ENCODE data around the gene UBE2J2. TPM values are rescaled to one million over a fixed set of nuclear protein-coding genes. Genes with fewer than 3 reads are reported as not detected.

Gene UBE2J2
- total RNA-seq, 1 donor from 2014 or later, result 68.9 TPM

GRCh38 chr1:1295154-1295923 is 21.7 kb upstream of the UBE2J2 start:
- DNase-seq (ENCODE audit: low spot score), result no peak

- no peak for DNase-seq (ENCODE audit: low spot score)
These were observed 20.7 kb upstream of the UBE2J2 start for GRCh38 chr1:1294250-1294890.

- no peak for DNase-seq (ENCODE audit: low spot score)
These were observed 19.9 kb upstream of the UBE2J2 start for GRCh38 chr1:1293263-1294249.

DNA sequence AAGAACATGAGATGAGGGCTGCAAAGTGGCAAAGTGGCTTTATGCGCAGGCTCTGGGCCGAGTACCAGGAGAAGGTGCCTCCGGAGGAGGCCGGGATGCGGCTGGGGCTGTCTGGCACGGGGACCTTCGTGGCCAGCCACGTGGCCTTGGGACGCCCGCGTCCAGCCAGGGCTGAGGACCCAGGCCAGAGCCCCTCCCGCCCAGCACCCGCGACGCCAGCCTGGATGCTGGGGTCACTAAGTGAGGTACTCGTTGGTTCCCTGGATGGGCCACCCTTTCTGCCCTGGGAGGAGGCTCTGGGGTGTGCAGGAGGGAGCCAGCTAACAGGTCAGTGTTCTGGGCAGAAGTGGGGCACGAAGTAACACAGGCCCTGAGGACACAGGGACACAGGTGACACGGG is 19.2 kb upstream of the UBE2J2 start:
- no peak for DNase-seq (ENCODE audit: low spot score)

DNA sequence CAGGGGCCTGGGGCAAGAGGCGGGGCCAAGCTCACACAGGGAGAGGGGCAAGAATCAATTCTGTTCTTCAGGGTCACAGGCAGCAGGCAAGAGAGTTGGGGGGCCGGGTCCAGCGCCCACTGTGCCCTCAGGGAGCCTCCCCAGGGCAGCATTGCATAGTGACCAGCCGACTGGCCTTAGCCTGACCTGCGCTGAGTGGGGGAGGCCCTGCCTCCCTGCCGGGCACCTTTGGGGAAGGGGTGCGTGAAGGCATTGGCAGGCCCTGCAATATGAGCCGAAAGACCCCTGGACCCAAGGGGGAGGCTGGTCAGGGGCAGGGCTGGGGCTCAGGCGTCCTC is 18.8 kb upstream of the UBE2J2 start:
- no peak for DNase-seq (ENCODE audit: low spot score)

GRCh38 chr1:1291548-1292441 is 18.1 kb upstream of the UBE2J2 start:
- peak; percentile 79 for DNase-seq (ENCODE audit: low spot score)

- DNase-seq (ENCODE audit: low spot score), result no peak
These were observed 17.4 kb upstream of the UBE2J2 start for GRCh38 chr1:1291023-1291528.

- DNase-seq (ENCODE audit: low spot score), result peak; percentile 56
These were observed 16.6 kb upstream of the UBE2J2 start for GRCh38 chr1:1290238-1290731.

DNA sequence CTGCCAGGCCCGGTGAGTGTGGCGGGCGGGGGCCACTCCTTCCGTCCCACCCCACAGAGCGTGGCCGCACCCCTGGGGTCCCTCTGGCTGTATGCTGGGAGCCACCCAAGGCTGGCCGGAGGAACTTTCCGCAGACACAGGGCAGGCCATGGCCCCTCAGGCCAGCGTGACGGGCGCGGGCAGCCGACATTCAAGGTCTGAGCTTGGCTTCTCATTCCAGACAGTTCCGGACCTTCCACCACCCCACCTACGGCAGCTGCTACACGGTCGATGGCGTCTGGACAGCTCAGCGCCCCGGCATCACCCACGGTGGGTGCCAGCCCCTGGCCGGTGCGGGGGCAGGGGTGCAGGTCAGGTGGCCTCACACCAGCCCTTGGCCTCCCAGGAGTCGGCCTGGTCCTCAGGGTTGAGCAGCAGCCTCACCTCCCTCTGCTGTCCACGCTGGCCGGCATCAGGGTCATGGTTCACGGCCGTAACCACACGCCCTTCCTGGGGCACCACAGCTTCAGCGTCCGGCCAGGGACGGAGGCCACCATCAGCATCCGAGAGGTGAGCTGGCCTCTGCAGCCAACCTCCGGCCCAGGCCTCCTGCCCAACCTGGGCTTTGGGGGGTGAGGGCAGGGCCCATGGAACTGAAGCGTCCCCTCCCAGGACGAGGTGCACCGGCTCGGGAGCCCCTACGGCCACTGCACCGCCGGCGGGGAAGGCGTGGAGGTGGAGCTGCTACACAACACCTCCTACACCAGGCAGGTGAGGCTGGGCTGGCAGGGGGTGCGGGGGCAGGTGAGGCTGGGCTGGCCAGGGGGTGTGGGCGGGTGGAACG is 13.8 kb upstream of the UBE2J2 start:
- DNase-seq (ENCODE audit: low spot score), result no peak

- no peak for DNase-seq (ENCODE audit: low spot score)
These were observed 12.9 kb upstream of the UBE2J2 start for GRCh38 chr1:1286313-1287261.

DNA sequence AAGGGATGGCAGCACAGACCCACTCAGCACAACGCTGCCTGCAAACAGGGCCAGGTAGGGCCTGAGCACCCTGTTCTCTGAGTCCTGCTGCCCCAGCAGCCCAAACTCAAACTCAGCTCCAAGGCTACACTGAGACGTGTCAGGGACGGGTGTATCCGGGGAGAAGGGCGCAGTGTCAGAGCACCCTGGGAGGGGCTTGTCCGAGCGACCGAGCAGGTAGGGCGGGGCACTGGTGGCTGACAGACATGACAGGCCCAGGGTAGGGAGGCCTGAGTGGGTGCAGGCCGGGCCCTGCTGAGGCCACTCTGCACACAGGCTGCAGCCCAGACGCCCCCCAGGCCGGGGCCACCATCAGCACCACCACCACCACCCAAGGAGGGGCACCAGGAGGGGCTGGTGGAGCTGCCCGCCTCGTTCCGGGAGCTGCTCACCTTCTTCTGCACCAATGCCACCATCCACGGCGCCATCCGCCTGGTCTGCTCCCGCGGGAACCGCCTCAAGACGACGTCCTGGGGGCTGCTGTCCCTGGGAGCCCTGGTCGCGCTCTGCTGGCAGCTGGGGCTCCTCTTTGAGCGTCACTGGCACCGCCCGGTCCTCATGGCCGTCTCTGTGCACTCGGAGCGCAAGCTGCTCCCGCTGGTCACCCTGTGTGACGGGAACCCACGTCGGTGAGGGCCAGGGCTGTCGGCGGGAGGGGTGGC is 12.1 kb upstream of the UBE2J2 start:
- no peak for DNase-seq (ENCODE audit: low spot score)

DNA sequence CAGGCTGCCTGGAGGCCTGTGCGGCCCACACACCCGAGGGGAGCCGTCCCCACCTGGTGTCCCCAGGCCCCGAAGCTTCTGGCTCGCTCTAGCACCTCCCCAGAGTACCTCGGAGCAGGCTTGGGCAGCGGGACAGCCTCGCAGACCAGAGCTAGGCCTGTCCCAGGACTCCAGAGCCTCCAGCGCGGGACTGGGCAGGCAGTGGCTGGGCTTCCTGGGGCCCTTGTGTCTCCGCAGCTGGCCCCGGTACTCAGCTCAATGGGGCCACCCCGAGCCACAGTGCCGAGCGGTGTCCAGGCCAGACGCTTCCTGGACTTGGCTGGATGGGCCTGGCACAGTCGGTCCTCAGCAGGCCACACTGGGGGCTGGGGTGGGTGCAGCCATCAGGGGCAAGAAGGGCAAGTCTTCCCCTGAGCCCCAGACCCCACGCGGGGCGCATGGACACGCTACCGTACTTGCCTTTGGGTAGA is 11.5 kb upstream of the UBE2J2 start:
- no peak for DNase-seq (ENCODE audit: low spot score)

GRCh38 chr1:1284221-1285101 is 10.8 kb upstream of the UBE2J2 start:
- DNase-seq (ENCODE audit: low spot score), result no peak

- DNase-seq (ENCODE audit: low spot score), result no peak
These were observed 10.2 kb upstream of the UBE2J2 start for GRCh38 chr1:1283821-1284220.

DNA sequence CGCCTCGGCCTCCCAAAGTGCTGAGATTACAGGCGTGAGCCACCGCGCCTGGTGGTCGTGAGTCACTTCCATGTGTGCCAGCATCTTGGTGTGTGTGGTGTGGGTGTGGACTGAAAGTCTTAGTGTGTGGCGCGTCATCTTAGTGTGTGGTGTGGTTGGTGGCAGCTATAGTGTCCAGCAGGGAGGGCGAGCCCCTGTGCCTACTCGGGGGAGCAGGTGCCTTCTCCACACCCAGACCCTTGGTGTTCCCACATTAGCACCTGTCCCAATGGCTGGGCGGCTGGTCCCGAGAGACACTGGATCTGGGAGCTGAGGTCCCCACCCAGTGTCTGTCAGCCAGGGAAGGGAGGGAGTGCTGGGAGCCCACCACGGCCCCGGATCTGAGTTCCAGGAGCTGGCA is 9.3 kb upstream of the UBE2J2 start:
- no peak for DNase-seq (ENCODE audit: low spot score)

GRCh38 chr1:1281533-1282321 is 8.1 kb upstream of the UBE2J2 start:
- peak; percentile 86 for DNase-seq (ENCODE audit: low spot score)
